ENCODE results near the gene SGCD. TPM values are rescaled to one million over a fixed set of nuclear protein-coding genes. Genes with fewer than 3 reads are reported as not detected.

Gene SGCD
- polyA plus RNA-seq, 1 experiment, result 17.0 TPM

DNA sequence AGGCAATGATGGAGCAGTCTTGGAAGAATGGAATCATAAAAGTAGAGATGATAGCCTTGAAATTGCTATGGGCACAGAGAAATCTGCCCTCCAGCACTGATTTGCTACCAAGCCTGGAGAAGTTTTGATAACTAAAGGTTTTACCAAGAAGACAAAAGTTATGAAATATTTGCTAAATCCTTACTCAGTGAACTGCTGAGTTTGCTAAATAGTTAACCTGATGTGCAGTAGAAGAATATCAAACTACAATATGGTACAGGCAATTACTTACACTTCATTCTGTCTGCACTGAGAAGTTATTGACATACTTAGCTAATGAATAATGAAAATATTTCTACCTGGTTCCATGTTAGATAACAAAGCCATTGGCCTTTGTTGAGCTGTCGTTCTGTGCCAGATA is 124.5 kb downstream of the SGCD start:
- TF ChIP-seq, protein P1, sequence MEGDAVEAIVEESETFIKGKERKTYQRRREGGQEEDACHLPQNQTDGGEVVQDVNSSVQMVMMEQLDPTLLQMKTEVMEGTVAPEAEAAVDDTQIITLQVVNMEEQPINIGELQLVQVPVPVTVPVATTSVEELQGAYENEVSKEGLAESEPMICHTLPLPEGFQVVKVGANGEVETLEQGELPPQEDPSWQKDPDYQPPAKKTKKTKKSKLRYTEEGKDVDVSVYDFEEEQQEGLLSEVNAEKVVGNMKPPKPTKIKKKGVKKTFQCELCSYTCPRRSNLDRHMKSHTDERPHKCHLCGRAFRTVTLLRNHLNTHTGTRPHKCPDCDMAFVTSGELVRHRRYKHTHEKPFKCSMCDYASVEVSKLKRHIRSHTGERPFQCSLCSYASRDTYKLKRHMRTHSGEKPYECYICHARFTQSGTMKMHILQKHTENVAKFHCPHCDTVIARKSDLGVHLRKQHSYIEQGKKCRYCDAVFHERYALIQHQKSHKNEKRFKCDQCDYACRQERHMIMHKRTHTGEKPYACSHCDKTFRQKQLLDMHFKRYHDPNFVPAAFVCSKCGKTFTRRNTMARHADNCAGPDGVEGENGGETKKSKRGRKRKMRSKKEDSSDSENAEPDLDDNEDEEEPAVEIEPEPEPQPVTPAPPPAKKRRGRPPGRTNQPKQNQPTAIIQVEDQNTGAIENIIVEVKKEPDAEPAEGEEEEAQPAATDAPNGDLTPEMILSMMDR (IDR thresholded peaks at IDR 0.05; ENCODE audit: insufficient read depth, low read depth, low read length), result no peak
- H3K27me3 ChIP-seq (ENCODE audit: control insufficient read depth, insufficient read depth, low read length), result no peaks in the 10 kb centered on the region
- CTCF ChIA-PET, result interaction anchor here (1.3 kb wide), 1 partner anchor 17 kb away, joined by 4 read pairs; no protein-coding TSS in a partner anchor
- DNase-seq (ENCODE audit: low read depth), result no peak
- POLR2A ChIA-PET, result no interaction called here
- no peak overlapping the region for H3K4me3 ChIP-seq (ENCODE audit: low read depth, low read length)
- no peaks in the 10 kb centered on the region for H3K36me3 ChIP-seq (ENCODE audit: control insufficient read depth, insufficient read depth, low read length)

DNA sequence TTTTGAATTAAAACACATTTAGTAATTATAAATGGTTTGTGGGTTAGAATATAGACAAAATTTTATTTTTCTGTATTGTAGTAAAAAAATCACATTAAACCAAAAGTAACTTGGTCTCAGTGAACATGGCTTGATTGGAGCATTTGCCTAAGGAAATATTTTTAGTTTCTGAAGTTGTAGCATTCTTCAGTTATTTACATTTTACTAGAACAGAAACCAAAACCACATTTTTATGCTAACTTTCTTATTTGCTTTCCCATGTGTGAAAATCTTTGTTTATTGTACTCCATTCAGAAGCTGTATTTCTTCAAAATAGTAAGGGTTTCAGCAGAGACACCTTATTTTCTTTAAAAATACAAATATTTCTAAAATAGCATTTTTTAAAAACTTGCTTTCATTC is 129.9 kb downstream of the SGCD start:
- Histone ChIP-seq H3K27me3 (ENCODE audit: control insufficient read depth, insufficient read depth, low read length) (no peaks in the 10 kb centered on the region), H3K36me3 (ENCODE audit: control insufficient read depth, insufficient read depth, low read length) (no peaks in the 10 kb centered on the region), H3K4me3 (ENCODE audit: low read depth, low read length) (no peak overlapping the region)
- ChIA-PET POLR2A (no interaction called here), CTCF (no interaction called here)
- TF ChIP-seq, protein P1 (IDR thresholded peaks at IDR 0.05; ENCODE audit: insufficient read depth, low read depth, low read length), result no peak
- no peak for DNase-seq (ENCODE audit: low read depth)

DNA sequence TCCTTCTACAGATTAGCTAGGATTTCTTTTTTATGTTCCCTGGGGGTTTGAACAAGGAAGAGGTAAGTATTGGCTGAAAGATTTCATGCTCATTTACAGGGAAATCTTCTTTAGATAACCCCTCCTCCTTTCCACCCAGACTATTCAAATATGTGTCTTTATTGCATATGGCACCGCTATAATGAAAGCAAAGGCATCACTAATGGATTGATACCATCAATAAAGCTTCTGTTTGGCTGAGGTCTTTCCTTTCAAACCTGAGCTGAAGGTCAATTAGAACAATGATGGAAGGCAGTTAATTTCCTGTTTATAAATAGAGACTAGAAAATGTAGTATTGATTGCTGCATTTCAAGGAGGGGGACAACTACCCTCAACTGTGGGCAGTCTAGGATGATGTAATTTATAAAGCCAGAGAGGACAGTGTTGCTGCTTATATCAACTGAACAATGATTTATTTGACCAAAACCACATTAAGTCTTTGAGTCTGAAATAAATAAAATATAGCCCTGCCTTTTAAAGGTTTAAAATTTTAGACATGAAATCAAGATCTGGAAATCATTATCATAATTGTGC is 132.9 kb downstream of the SGCD start:
- TF ChIP-seq, protein P1 (IDR thresholded peaks at IDR 0.05; ENCODE audit: insufficient read depth, low read depth, low read length), result no peak
- H3K36me3 ChIP-seq (ENCODE audit: control insufficient read depth, insufficient read depth, low read length), result no peaks in the 10 kb centered on the region
- no peaks in the 10 kb centered on the region for H3K27me3 ChIP-seq (ENCODE audit: control insufficient read depth, insufficient read depth, low read length)
- POLR2A ChIA-PET, result no interaction called here
- DNase-seq (ENCODE audit: low read depth), result no peak
- CTCF ChIA-PET, result no interaction called here
- no peak overlapping the region for H3K4me3 ChIP-seq (ENCODE audit: low read depth, low read length)

DNA sequence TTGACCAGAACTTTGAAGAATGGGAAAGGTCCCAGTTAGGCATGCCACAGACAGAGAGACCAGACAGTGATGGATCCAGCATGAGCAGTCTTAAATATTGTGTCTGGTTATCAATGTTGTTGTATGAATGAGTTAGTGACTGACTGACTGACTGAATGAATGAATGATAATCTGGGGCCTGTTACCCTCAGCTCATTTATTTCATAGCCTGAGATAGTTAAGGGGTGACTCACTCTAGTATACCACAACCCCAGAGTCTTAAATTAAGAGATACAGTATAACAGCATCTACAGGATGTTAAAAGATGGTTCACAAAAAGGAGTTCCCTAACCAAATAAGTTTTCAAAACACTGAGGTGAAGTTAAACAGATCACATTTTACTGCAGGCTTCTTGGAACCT is 133.5 kb downstream of the SGCD start:
- ChIA-PET POLR2A (no interaction called here), CTCF (interaction anchor here (0.6 kb wide), 1 partner anchor 17 kb away, joined by 3 read pairs; no protein-coding TSS in a partner anchor)
- H3K27me3 ChIP-seq (ENCODE audit: control insufficient read depth, insufficient read depth, low read length), result no peaks in the 10 kb centered on the region
- TF ChIP-seq, protein P1 (IDR thresholded peaks at IDR 0.05; ENCODE audit: insufficient read depth, low read depth, low read length), result no peak
- no peak for DNase-seq (ENCODE audit: low read depth)
- no peak overlapping the region for H3K4me3 ChIP-seq (ENCODE audit: low read depth, low read length)
- no peaks in the 10 kb centered on the region for H3K36me3 ChIP-seq (ENCODE audit: control insufficient read depth, insufficient read depth, low read length)

DNA sequence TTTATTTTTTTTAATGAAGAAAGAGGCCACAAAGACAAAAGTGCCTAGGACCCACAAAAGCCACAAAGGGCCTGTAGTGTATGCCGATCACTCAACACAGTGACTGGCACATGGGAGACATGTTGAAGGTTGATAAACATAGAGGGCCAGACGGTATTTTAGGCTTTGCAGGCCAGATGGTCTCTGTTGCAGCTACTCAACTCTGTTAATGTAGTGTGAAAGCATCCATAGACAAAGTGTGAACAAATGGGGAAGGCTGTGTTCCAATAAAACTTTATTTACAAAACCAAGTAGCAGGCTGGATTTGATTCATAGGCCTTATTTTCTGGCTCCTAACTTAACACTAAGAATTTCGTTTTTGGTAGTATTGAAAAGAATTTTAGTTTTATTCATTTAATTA is 139.9 kb downstream of the SGCD start:
- no peak for DNase-seq (ENCODE audit: low read depth)
- POLR2A ChIA-PET, result no interaction called here
- Histone ChIP-seq H3K36me3 (ENCODE audit: control insufficient read depth, insufficient read depth, low read length) (no peaks in the 10 kb centered on the region), H3K4me3 (ENCODE audit: low read depth, low read length) (no peak overlapping the region), H3K27me3 (ENCODE audit: control insufficient read depth, insufficient read depth, low read length) (no peaks in the 10 kb centered on the region)
- CTCF ChIA-PET, result interaction anchor here (1.2 kb wide), 1 partner anchor 523 kb away, joined by 3 read pairs; no protein-coding TSS in a partner anchor
- TF ChIP-seq, protein P1 (IDR thresholded peaks at IDR 0.05; ENCODE audit: insufficient read depth, low read depth, low read length), result no peak

All from BJ (cell line).